GM23338 (cell line): ENCODE results near the gene ARFGAP2.

Source experiments
- EZH2 ChIP-seq: fragments of 200-600 bp; sonication (generic); IDR thresholded peaks from one replicate; pipeline ENCODE4 v1.8.0; 2017; ENCODE audit warnings: antibody characterized with exemption, mild to moderate bottlenecking, low read depth; ENCODE audit not compliant: unreplicated experiment
- JUNB ChIP-seq: IDR thresholded peaks from one replicate; pipeline ENCODE4 v1.6.1; 2016; ENCODE audit warnings: antibody characterized with exemption; ENCODE audit not compliant: unreplicated experiment
- POLR2AphosphoS5 ChIP-seq: IDR thresholded peaks from 2 replicates; pipeline ENCODE4 v1.6.1; 2016; ENCODE audit warnings: antibody characterized with exemption, low read depth
- TF ChIP-seq, protein P1 (sequence below), 2 experiments: fragments of 200-600 bp in 1 of 2; sonication (generic) in 1 of 2; conservative IDR thresholded peaks; 2 replicates each; pipeline versions ENCODE4 v1.5.1 to v1.6.1; 2016 to 2017; ENCODE audit warnings: antibody characterized with exemption in 2 of 2, low read depth in 2 of 2, mild to moderate bottlenecking in 2 of 2, moderate library complexity in 1 of 2

DNA sequence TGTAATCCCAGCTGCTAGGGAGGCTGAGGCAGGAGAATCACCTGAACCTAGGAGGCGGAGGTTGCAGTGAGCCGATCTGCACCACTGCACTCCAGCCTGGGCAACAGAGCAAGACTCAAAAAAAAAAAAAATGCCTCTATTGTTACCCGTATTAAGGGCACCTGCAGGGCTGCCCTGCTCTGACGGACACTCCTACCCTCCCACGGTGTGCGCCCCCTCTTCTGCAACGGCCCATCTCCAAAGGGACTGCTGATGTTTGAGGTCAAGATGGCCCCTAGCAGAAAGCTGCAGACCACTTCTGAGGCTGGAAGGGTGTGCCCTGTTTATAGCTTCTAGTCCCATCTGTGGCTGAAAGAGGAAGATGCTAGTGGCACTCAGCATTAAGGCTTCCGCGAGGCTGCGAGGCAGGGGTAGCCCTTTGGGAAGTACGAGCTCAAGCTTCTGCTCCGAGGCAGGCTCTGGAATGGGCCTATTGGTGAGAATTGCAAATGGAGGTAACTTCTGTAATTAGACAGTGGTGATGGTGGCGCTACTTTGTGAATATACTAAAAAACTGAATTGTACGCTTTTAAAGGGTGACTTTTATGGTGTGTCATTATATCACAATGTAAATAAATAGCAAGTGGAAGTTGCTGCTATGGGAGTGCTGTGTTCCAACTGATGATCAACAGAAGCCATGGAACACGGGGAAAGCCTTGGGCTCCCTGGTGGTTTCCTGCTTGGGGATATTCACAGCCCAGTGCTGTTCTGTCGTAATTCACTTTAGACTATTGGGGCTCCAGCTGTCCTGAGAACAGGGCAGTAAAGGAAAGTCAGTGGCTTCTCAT is 24.3 kb downstream of the ARFGAP2 start:
- TF ChIP-seq POLR2AphosphoS5, result no peak
- TF ChIP-seq, protein P1, sequence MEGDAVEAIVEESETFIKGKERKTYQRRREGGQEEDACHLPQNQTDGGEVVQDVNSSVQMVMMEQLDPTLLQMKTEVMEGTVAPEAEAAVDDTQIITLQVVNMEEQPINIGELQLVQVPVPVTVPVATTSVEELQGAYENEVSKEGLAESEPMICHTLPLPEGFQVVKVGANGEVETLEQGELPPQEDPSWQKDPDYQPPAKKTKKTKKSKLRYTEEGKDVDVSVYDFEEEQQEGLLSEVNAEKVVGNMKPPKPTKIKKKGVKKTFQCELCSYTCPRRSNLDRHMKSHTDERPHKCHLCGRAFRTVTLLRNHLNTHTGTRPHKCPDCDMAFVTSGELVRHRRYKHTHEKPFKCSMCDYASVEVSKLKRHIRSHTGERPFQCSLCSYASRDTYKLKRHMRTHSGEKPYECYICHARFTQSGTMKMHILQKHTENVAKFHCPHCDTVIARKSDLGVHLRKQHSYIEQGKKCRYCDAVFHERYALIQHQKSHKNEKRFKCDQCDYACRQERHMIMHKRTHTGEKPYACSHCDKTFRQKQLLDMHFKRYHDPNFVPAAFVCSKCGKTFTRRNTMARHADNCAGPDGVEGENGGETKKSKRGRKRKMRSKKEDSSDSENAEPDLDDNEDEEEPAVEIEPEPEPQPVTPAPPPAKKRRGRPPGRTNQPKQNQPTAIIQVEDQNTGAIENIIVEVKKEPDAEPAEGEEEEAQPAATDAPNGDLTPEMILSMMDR (conservative IDR thresholded peaks at IDR 0.05; ENCODE audit: low read depth in 2 of 2), result no peak
- no peak for TF ChIP-seq EZH2
- TF ChIP-seq JUNB, result no peak
